Endothelial cell of umbilical vein (primary cell): ENCODE data around the gene AGMO.

Source experiments
- EZH2 ChIP-seq: IDR thresholded peaks from 2 replicates; pipeline ENCODE4 v1.6.1; 2012; ENCODE audit warnings: borderline replicate concordance, low read depth, mild to moderate bottlenecking, moderate library complexity, low read length, inconsistent platforms; ENCODE audit not compliant: severe bottlenecking
- FOS ChIP-seq: IDR thresholded peaks from 2 replicates; pipeline ENCODE4 v1.6.1; 2011; ENCODE audit warnings: mild to moderate bottlenecking, low read length, moderate library complexity, borderline replicate concordance; ENCODE audit not compliant: insufficient read depth
- GATA2 ChIP-seq: IDR thresholded peaks from 2 replicates; pipeline ENCODE4 v1.7.0; 2011; ENCODE audit warnings: low read depth, mild to moderate bottlenecking, moderate library complexity, mixed read lengths, low read length; ENCODE audit not compliant: insufficient read length, insufficient read depth
- JUN ChIP-seq: IDR thresholded peaks from 2 replicates; pipeline ENCODE4 v1.6.1; 2011; ENCODE audit warnings: borderline replicate concordance, low read depth; ENCODE audit not compliant: insufficient read length, insufficient read depth
- MYC ChIP-seq: IDR thresholded peaks from one replicate; pipeline ENCODE4 v1.6.1; 2011; ENCODE audit warnings: mild to moderate bottlenecking, low read depth, low read length
- POLR2A ChIP-seq: IDR thresholded peaks from 2 replicates; pipeline ENCODE4 v1.6.1; 2012; ENCODE audit warnings: low read depth, mild to moderate bottlenecking, control low read depth, low read length
- POLR2AphosphoS5 ChIP-seq: IDR thresholded peaks from 2 replicates; pipeline ENCODE4 v1.6.1; 2012; ENCODE audit warnings: low read depth, mild to moderate bottlenecking, control low read depth, low read length, moderate library complexity; ENCODE audit not compliant: insufficient read depth
- TF ChIP-seq, protein P1 (sequence below), 2 donors: IDR thresholded peaks; 1 replicate in 1 of 2; 2 replicates in 1 of 2; pipeline ENCODE4 v1.5.1; 2011; ENCODE audit warnings: low read length in 2 of 2, mild to moderate bottlenecking in 2 of 2, moderate library complexity in 2 of 2, control low read depth in 1 of 2, inconsistent platforms in 1 of 2, low read depth in 1 of 2; ENCODE audit not compliant: insufficient read depth in 1 of 2; ENCODE audit errors: extremely low read depth in 1 of 2
- TF ChIP-seq, protein P2 (sequence below): IDR thresholded peaks from 2 replicates; pipeline ENCODE4 v1.6.1; 2011; ENCODE audit not compliant: insufficient read depth, insufficient read length

DNA sequence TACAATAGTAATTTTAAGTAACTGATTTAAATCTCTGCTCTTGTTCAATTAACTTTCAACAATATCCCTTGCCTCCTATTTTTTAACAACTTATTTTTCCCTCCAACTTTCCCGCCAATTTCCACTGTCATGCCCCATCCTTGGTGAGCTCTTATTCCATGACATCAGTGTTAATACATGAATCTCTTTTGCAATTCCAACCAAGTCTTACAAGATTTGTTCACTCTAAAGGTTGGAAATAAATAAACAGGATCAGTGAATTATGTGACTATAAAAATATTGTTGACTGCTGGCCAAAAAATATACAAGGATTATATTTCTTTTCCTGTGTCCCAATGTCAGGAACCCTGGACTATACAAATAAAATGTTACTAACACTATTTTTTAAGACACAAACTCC, 21.0 kb upstream of the AGMO start:
- TF ChIP-seq POLR2A (no peak), POLR2AphosphoS5 (no peak), EZH2 (no peak), GATA2 (no peak), MYC (no peak), JUN (no peak), FOS (no peak)
- TF ChIP-seq, protein P1, sequence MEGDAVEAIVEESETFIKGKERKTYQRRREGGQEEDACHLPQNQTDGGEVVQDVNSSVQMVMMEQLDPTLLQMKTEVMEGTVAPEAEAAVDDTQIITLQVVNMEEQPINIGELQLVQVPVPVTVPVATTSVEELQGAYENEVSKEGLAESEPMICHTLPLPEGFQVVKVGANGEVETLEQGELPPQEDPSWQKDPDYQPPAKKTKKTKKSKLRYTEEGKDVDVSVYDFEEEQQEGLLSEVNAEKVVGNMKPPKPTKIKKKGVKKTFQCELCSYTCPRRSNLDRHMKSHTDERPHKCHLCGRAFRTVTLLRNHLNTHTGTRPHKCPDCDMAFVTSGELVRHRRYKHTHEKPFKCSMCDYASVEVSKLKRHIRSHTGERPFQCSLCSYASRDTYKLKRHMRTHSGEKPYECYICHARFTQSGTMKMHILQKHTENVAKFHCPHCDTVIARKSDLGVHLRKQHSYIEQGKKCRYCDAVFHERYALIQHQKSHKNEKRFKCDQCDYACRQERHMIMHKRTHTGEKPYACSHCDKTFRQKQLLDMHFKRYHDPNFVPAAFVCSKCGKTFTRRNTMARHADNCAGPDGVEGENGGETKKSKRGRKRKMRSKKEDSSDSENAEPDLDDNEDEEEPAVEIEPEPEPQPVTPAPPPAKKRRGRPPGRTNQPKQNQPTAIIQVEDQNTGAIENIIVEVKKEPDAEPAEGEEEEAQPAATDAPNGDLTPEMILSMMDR (IDR thresholded peaks at IDR 0.05; ENCODE audit: extremely low read depth in 1 of 2, insufficient read depth in 1 of 2, low read depth in 1 of 2, low read length in 2 of 2): no peak
- TF ChIP-seq, protein P2, sequence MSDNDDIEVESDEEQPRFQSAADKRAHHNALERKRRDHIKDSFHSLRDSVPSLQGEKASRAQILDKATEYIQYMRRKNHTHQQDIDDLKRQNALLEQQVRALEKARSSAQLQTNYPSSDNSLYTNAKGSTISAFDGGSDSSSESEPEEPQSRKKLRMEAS: no peak
